ENCODE measurements around the gene BOD1L1. TPM values are rescaled to one million over a fixed set of nuclear protein-coding genes. Genes with fewer than 3 reads are reported as not detected.
A peak's percentile ranks its signal among the peaks of the same experiment; 100 is the strongest.

Gene BOD1L1
- total RNA-seq, 1 donor, result 38.0 TPM

- no peak for TF ChIP-seq CTCF (IDR thresholded peaks at IDR 0.05; ENCODE audit: insufficient read depth, low read length)
Observed at GRCh38 chr4:13618212-13618806, 9.2 kb downstream of the BOD1L1 start.

GRCh38 chr4:13617801-13618200 lies 9.7 kb downstream of the BOD1L1 start:
- no peak for TF ChIP-seq CTCF (IDR thresholded peaks at IDR 0.05; ENCODE audit: insufficient read depth, low read length)
- no peak for DNase-seq (ENCODE audit: low read depth)

More at GRCh38 chr4:13618212-13618806, 9.2 kb downstream of the BOD1L1 start:
- no peak for DNase-seq (ENCODE audit: low read depth)
- no peak overlapping the region for H3K4me3 ChIP-seq (ENCODE audit: low read depth, low read length)

GRCh38 chr4:13616597-13616996 lies 10.9 kb downstream of the BOD1L1 start:
- no peak overlapping the region for H3K4me3 ChIP-seq (ENCODE audit: low read depth, low read length)
- no peak for TF ChIP-seq CTCF (IDR thresholded peaks at IDR 0.05; ENCODE audit: insufficient read depth, low read length)
- DNase-seq (ENCODE audit: low read depth), result no peak

More at GRCh38 chr4:13617801-13618200, 9.7 kb downstream of the BOD1L1 start:
- no peak overlapping the region for H3K4me3 ChIP-seq (ENCODE audit: low read depth, low read length)

- DNase-seq (ENCODE audit: low read depth), result no peak
- no peak overlapping the region for H3K4me3 ChIP-seq (ENCODE audit: low read depth, low read length)
- no peak for TF ChIP-seq CTCF (IDR thresholded peaks at IDR 0.05; ENCODE audit: insufficient read depth, low read length)
Observed at GRCh38 chr4:13615161-13615560, 12.4 kb downstream of the BOD1L1 start.

DNA sequence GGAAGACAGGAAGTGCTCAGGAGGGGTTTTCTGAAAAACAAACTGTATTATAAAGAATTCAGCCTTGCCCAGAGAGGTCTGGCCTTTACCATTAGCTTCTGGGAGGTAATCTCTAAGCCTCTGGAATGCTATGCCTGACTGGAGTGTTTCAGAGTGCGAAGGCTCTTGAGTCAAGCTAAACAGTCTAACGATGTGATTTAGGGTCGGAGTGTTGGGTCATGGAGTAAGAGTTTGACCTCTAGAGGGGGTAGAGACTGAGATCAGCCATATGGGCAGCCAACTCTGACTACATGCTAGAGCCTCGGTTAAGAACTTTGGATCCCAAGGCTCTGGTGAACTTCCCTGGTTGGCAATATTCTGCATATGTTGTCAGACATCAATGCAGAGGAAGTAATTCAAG lies 15.0 kb downstream of the BOD1L1 start:
- no peak for DNase-seq (ENCODE audit: low read depth)
- H3K4me3 ChIP-seq (ENCODE audit: low read depth, low read length), result no peak overlapping the region
- TF ChIP-seq CTCF (IDR thresholded peaks at IDR 0.05; ENCODE audit: insufficient read depth, low read length), result no peak

GRCh38 chr4:13611283-13611842 lies 16.2 kb downstream of the BOD1L1 start:
- DNase-seq (ENCODE audit: low read depth), result peak; percentile 64
- no peak for TF ChIP-seq CTCF (IDR thresholded peaks at IDR 0.05; ENCODE audit: insufficient read depth, low read length)
- no peak overlapping the region for H3K4me3 ChIP-seq (ENCODE audit: low read depth, low read length)

DNA sequence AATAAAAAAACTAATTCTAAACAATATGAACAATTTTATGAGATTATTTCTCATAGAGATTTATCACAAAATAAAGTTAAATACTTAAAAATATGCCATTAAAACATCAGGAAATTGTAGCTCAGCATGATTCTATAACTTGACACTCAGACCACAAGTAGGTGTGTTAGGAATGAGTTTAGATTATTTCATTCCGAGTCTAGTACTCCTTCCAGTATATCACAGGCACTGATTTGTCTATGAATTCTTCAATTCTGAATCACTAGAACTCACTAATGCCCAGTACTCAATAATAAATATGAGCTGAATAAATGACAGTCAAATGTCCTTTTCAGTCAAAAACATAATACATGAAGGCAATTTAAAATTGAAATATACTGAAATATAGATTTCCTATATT lies 22.2 kb downstream of the BOD1L1 start:
- no peak for DNase-seq (ENCODE audit: low read depth)
- no peak for TF ChIP-seq CTCF (IDR thresholded peaks at IDR 0.05; ENCODE audit: insufficient read depth, low read length)
- no peak overlapping the region for H3K4me3 ChIP-seq (ENCODE audit: low read depth, low read length)
